NOMO-1 (cell line): ENCODE results near the gene HSP90AA1.
"Not testable (repeated sequence)": the region's sequence is repeated elsewhere in the genome, so short reads cannot be mapped to it uniquely, and the experiment has no call there.

ENCODE experiments used
- DNase-seq, 2 experiments: peaks; one replicate each; lab custom pipeline; 2025; ENCODE audit not compliant: unreplicated experiment in 2 of 2; lab: John Stamatoyannopoulos, UW

The HSP90AA1 gene

GRCh38 chr14:102086972-102087761 lies at the start of gene HSP90AA1:
TSS of gene HSP90AA1 (minus strand) at chr14:102087044. CDS start at chr14:102086378, 666 bp downstream.
- peak; percentile 82 to 95 for DNase-seq

GRCh38 chr14:102135456-102135855 lies 48.6 kb upstream of the HSP90AA1 start:
- not testable (repeated sequence) for DNase-seq

- DNase-seq, result not testable (repeated sequence)
These were observed 47.9 kb upstream of the HSP90AA1 start for GRCh38 chr14:102134719-102135118.

- DNase-seq, result not testable (repeated sequence)
These were observed 47.2 kb upstream of the HSP90AA1 start for GRCh38 chr14:102134021-102134420.

- DNase-seq, result no peak
These were observed 44.9 kb upstream of the HSP90AA1 start for GRCh38 chr14:102131741-102132140.

- no peak for DNase-seq
These were observed 40.1 kb upstream of the HSP90AA1 start for GRCh38 chr14:102126807-102127455.

- DNase-seq, result no peak
These were observed 38.7 kb upstream of the HSP90AA1 start for GRCh38 chr14:102125546-102125945.

GRCh38 chr14:102124419-102124818 lies 37.6 kb upstream of the HSP90AA1 start:
- no peak for DNase-seq

GRCh38 chr14:102121567-102121966 lies 34.7 kb upstream of the HSP90AA1 start:
- no peak for DNase-seq

- DNase-seq, result no peak
These were observed 34.0 kb upstream of the HSP90AA1 start for GRCh38 chr14:102120888-102121287.

GRCh38 chr14:102117852-102118251 lies 31.0 kb upstream of the HSP90AA1 start:
- no peak for DNase-seq

GRCh38 chr14:102116361-102117180 lies 29.7 kb upstream of the HSP90AA1 start:
- DNase-seq, result no peak

- no peak for DNase-seq
These were observed 24.3 kb upstream of the HSP90AA1 start for GRCh38 chr14:102111101-102111500.

GRCh38 chr14:102109332-102109731 lies 22.5 kb upstream of the HSP90AA1 start:
- not testable (repeated sequence) for DNase-seq

- no peak for DNase-seq
These were observed 18.5 kb upstream of the HSP90AA1 start for GRCh38 chr14:102105369-102105768.

GRCh38 chr14:102103062-102103695 lies 16.3 kb upstream of the HSP90AA1 start:
- DNase-seq, result peak in 1 of 2 experiments; percentile 6

- no peak for DNase-seq
These were observed 10.7 kb upstream of the HSP90AA1 start for GRCh38 chr14:102097441-102098135.

- peak; percentile 11 to 33 for DNase-seq
These were observed 9.8 kb upstream of the HSP90AA1 start for GRCh38 chr14:102096569-102097188.

- no peak for DNase-seq
These were observed 9.2 kb upstream of the HSP90AA1 start for GRCh38 chr14:102095871-102096568.
